GM12873 (cell line): Measurements from ENCODE around the gene TTL.

Experiments
- TF ChIP-seq, protein P1 (sequence below): IDR thresholded peaks from 2 replicates; pipeline ENCODE4 v1.5.1; 2012; ENCODE audit warnings: low read depth, mild to moderate bottlenecking, moderate library complexity, low read length, control low read depth; ENCODE audit not compliant: insufficient read depth; ENCODE audit errors: missing control alignments

TTL gene

DNA sequence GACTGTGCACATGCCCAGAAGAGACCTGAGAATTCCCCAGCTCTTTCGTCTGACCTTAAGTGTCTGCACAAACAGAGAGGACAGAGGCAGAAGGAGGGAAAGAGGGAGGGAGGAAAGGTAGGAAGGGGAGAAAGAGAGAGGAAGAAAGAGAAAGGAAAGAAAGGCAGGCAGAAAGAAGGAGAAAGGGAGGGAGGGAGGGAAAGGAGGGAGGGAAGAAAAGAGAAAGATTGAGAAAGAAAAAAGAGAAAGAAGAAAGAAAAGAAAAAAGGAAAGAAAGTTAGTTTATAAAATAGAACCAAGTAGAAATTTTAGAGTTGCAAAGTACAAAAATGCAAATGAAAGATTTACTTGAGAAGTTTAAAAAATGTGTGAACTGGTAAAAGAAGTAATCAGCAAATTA is 52.9 kb downstream of the TTL start:
- TF ChIP-seq, protein P1, sequence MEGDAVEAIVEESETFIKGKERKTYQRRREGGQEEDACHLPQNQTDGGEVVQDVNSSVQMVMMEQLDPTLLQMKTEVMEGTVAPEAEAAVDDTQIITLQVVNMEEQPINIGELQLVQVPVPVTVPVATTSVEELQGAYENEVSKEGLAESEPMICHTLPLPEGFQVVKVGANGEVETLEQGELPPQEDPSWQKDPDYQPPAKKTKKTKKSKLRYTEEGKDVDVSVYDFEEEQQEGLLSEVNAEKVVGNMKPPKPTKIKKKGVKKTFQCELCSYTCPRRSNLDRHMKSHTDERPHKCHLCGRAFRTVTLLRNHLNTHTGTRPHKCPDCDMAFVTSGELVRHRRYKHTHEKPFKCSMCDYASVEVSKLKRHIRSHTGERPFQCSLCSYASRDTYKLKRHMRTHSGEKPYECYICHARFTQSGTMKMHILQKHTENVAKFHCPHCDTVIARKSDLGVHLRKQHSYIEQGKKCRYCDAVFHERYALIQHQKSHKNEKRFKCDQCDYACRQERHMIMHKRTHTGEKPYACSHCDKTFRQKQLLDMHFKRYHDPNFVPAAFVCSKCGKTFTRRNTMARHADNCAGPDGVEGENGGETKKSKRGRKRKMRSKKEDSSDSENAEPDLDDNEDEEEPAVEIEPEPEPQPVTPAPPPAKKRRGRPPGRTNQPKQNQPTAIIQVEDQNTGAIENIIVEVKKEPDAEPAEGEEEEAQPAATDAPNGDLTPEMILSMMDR: no peak

DNA sequence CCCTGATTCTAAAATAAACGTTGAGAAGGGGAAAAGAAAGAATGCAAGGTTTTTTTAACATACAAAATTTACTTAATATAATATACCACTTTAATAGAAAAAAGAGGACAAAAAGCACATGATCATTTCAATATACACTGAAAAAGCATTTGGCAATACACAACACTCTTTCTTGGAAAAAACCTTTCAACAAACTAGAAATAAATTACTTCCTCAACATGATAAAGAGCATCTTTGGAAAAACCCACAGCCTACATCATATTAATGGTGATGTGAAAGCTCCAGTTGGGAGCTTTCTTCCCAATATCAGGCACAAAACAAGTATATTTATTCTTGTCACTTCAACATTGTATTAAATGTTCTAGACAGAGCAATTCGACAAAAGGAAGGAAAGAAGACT is 57.4 kb downstream of the TTL start:
- TF ChIP-seq, protein P1: no peak

DNA sequence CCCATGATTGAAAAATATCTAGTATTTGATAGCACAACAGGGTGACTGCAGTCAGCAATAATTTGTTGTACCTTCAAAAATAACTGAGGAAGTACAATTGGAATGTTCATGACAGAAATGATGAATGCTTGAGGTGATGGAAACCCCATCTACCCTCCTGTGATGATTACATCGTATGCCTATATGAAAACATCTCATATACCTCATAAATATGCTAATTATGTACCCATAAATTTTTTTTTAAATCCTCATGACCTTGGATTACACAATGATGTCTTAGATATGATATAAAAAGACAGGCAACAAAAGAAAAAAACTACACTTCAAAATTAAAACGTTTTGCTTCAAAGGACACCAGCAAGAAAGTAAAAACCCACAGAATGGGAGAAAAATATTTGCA is 59.0 kb downstream of the TTL start:
- TF ChIP-seq, protein P1: no peak

DNA sequence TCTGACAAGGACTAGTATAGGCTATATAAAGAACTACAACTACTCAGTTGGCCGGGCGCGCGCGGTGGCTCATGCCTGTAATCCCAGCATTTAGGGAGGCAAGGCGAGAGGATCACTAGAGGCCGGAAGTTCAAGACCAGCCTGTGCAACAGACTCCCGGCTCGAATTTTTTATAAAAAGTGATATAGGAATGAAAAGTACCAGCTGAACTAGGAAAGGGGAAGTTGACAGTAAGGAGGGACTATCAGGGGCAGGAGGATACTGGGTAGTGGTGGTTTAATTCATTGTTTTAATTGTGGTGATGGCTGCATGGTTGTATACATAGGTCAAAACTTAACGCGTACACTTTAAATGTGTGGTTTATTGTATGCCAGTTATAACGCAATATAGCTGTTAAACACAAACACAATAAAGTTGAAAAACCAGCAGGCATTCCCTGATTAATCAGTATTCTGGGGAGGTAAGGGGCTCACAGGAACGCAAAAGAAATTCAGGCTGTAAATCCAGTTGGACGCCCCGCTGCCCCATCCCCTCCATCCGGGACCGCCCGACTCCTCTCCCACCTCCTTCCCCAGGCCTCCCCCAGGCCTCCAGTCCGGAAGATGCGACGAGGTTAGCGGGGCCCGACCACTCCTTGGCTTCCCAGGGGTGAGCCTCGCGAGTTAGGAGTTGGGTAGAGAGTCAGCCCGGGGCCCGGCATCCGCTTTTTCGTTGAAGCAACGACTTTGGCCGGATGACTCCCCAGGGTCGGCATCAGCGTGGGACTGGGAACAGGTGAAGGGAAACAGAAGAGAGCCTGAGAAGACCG is 59.6 kb downstream of the TTL start:
- TF ChIP-seq, protein P1: no peak

DNA sequence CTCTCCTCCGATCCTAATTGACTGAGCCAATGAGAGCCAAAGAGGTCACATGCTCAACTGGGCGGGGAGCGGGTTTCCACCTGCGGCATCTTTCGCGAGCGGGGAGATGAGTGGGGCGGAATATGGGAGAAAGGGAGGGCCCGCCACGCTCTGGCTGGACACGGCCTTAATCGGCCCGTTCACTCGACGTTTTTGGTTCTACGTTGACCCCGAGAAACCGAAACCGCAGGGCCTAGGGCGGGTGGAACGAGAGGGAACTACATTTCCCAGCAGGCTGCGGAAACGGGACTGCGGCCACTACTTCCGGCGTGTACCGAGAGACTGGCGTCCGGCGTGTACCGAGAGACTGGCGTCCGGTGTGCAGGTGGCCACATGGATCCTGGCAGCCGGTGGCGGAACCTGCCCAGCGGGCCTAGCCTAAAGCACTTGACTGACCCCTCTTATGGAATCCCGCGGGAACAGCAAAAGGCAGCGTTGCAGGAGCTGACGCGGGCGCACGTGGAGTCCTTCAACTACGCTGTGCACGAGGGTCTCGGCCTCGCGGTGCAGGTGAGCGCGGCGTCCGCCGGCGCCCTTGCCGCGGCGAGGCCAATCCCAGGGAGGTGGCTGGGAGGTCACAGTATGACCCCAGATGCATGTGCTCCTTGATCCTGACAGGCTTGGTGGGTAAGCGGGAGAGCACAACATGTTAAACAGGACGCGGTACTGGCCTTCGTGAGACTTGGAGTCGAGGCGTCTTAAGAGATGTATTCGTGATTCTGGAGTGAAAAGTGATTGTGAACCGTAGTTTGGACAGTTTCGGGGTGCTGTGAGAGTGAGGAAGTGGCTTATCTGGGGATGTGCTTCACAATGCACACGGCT is 60.4 kb downstream of the TTL start, which contains the start of gene POLR1B:
POLR1B (plus strand) TSS at position 343 of the 861 bp plus-strand sequence; CDS start at position 373, 30 bp downstream.
- TF ChIP-seq, protein P1: no peak

DNA sequence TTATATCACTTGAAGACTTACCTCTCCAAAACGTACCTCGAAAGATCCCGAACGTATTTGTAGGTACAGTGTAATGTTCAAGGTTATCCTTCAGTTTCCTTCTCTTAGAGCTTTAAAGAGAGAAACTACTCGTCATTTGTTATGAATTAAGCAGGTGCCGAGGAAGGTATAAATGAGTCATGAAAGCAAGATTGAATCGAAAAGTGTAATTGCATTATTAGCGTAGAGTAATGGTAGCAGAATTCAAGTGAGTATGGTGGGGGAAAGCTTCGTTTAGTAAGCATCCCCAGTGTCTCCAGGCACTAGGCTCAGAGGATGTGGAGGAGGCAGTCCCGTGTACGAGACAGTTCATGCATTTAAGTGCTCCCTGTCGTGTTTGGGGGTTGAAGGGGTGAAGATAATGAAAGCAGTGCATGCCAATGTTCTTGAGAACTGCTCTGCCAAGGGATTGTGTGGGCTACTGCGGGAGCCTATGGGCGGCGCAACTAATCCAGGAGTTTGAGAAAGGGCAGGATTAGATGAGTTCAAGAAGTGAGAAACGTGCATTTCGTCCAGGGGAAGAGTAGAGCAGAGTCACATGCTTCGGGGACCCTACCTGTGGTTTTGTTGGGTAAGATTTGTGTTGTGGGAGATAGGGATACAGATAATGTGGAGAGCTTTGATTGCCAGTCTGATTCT is 61.2 kb downstream of the TTL start:
- TF ChIP-seq, protein P1: no peak
